Stimulated activated CD4-positive, alpha-beta T cell treated with anti-CD3 and anti-CD28 coated beads, TNF-alpha, amount 100 ng/mL, for 24 hours (primary cell): ENCODE results near the gene MAP1B.

ENCODE experiments used
- DNase-seq, 3 experiments: peaks; one replicate each; pipeline ENCODE4 v3.0.0-alpha.2; 2020; ENCODE audit warnings: low read depth in 3 of 3

Gene MAP1B

GRCh38 chr5:72096602-72097188 is 10.6 kb upstream of the MAP1B start:
- DNase-seq, result no peak

GRCh38 chr5:72101828-72102227 is 5.4 kb upstream of the MAP1B start:
- DNase-seq, result no peak

GRCh38 chr5:72106817-72107130 is 501 bp upstream of the MAP1B start:
- DNase-seq, result no peak

- peak in 1 of 3 experiments; percentile 1 for DNase-seq
Observed at GRCh38 chr5:72107901-72108201, 576 bp downstream of the MAP1B start.

- peak in 1 of 3 experiments; percentile 16 for DNase-seq
Observed at GRCh38 chr5:72108202-72109061, 1.2 kb downstream of the MAP1B start.

- no peak for DNase-seq
Observed at GRCh38 chr5:72109062-72109411, 1.8 kb downstream of the MAP1B start.

GRCh38 chr5:72109625-72110024 is 2.4 kb downstream of the MAP1B start:
- no peak for DNase-seq

- no peak for DNase-seq
Observed at GRCh38 chr5:72110394-72111013, 3.2 kb downstream of the MAP1B start.

GRCh38 chr5:72112389-72112788 is 5.1 kb downstream of the MAP1B start:
- DNase-seq, result no peak

- no peak for DNase-seq
Observed at GRCh38 chr5:72114629-72115028, 7.4 kb downstream of the MAP1B start.

GRCh38 chr5:72115296-72115695 is 8.0 kb downstream of the MAP1B start:
- DNase-seq, result no peak

- DNase-seq, result no peak
Observed at GRCh38 chr5:72117307-72117706, 10.0 kb downstream of the MAP1B start.

- DNase-seq, result no peak
Observed at GRCh38 chr5:72121052-72121779, 13.9 kb downstream of the MAP1B start.

GRCh38 chr5:72121780-72122445 is 14.6 kb downstream of the MAP1B start:
- no peak for DNase-seq

- DNase-seq, result no peak
Observed at GRCh38 chr5:72122602-72123001, 15.3 kb downstream of the MAP1B start.

- DNase-seq, result no peak
Observed at GRCh38 chr5:72123764-72124376, 16.6 kb downstream of the MAP1B start.

GRCh38 chr5:72125271-72125940 is 18.1 kb downstream of the MAP1B start:
- DNase-seq, result no peak

GRCh38 chr5:72125941-72126620 is 18.8 kb downstream of the MAP1B start:
- DNase-seq, result no peak

- DNase-seq, result no peak
Observed at GRCh38 chr5:72126796-72127195, 19.5 kb downstream of the MAP1B start.

- DNase-seq, result no peak
Observed at GRCh38 chr5:72129725-72130124, 22.4 kb downstream of the MAP1B start.

GRCh38 chr5:72130351-72130761 is 23.1 kb downstream of the MAP1B start:
- DNase-seq, result no peak
